SU-DHL-6 (cell line): ENCODE data around the gene LRRC3B.

Experiments
- CTCF ChIP-seq: fragments of 200-600 bp; sonication (generic); IDR thresholded peaks from one replicate; pipeline ENCODE4 v1.5.1; 2017; ENCODE audit warnings: antibody characterized with exemption, mild to moderate bottlenecking, low read length, moderate library complexity; ENCODE audit not compliant: insufficient read depth, poor library complexity, severe bottlenecking
- EZH2phosphoT487 ChIP-seq: fragments of 200-600 bp; sonication (generic), shearing (Covaris generic); conservative IDR thresholded peaks from 2 replicates; pipeline ENCODE4 v1.6.1; 2018; ENCODE audit warnings: mild to moderate bottlenecking, antibody characterized with exemption, low read length, moderate library complexity, mixed read lengths

DNA sequence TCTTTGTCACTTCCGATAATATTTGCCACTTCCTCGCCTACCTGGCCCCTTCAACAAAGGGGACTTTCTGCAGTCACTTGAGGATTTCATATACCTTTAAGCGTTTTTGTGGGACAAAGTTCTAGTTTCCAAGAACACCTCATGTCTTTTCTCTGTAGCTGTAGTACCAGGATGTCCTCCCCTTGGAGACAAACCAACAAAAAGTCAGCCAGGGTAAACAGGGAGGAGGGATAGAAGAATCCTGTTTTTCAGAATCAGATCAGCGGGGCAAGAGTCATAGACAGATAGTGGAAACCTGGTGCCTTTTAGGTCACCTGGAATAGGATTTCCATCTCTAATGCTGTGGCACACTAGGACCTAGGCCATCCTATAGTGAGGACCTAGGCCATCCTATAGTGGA lies 4.5 kb downstream of the LRRC3B start:
- TF ChIP-seq CTCF (no peak), EZH2phosphoT487 (no peak)
